Aorta (tissue), 5 donors: Measurements from ENCODE around the gene MARCHF3. TPM values are rescaled to one million over a fixed set of nuclear protein-coding genes. Genes with fewer than 3 reads are reported as not detected.
A peak's percentile ranks its signal among the peaks of the same experiment; 100 is the strongest.
"Not testable (repeated sequence)": the region's sequence is repeated elsewhere in the genome, so short reads cannot be mapped to it uniquely, and the experiment has no call there.

Source experiments
- ATAC-seq: fragments of 200-7000 bp; cut with Tn5 transposase; one replicate; pipeline ENCODE4 v1.9.1; 2022; ENCODE audit warnings: moderate library complexity; ENCODE audit not compliant: low FRiP score
- DNase-seq, 2 donors: peaks; one replicate each; pipeline ENCODE4 v3.0.0-alpha.2; 2020
- H3K27ac ChIP-seq, 2 donors: one replicate each; pipeline ENCODE4 v1.5.1; 2013; ENCODE audit warnings: low read length in 2 of 2, mild to moderate bottlenecking in 2 of 2, moderate library complexity in 2 of 2, control low read depth in 1 of 2, inconsistent platforms in 1 of 2, low read depth in 1 of 2
- H3K27me3 ChIP-seq, 2 donors: one replicate each; pipeline ENCODE4 v1.6.1; 2013; ENCODE audit warnings: control low read depth in 1 of 2, low read length in 1 of 2, mild to moderate bottlenecking in 1 of 2, moderate library complexity in 1 of 2; ENCODE audit not compliant: insufficient read depth in 2 of 2, control insufficient read depth in 1 of 2
- H3K36me3 ChIP-seq, 2 donors: one replicate each; pipeline ENCODE4 v1.6.1; 2013; ENCODE audit warnings: control low read depth in 1 of 2, low read length in 1 of 2, mild to moderate bottlenecking in 1 of 2; ENCODE audit not compliant: insufficient read depth in 2 of 2, control insufficient read depth in 1 of 2
- H3K4me1 ChIP-seq, 2 donors: one replicate each; pipeline ENCODE4 v1.6.1; 2013; ENCODE audit warnings: low read length in 2 of 2, control low read depth in 1 of 2, mild to moderate bottlenecking in 1 of 2, moderate library complexity in 1 of 2; ENCODE audit not compliant: insufficient read depth in 2 of 2, control insufficient read depth in 1 of 2
- H3K4me3 ChIP-seq, 2 donors: one replicate each; pipeline ENCODE4 v1.5.1; 2013; ENCODE audit warnings: low read length in 2 of 2, control low read depth in 1 of 2, mild to moderate bottlenecking in 1 of 2
- H3K9me3 ChIP-seq: one replicate; pipeline ENCODE4 v1.6.1; 2013; ENCODE audit warnings: mild to moderate bottlenecking, low read length; ENCODE audit not compliant: control insufficient read depth
- WGBS, 2 donors: extraction: QIAGEN DNeasy Blood & Tissue Kit; methylation state at CpG; one replicate each; pipeline ENCODE4 v1.1.7; 2013; 5-methylcytosine and 5-hydroxymethylcytosine counted together
- intact Hi-C, 2 donors: fragments of 100-400 bp; cut with DNase I; formaldehyde crosslinking; loops; one replicate each; pipeline versions ENCODE4 v1.14.2 to v1.15.0; 2022
- polyA plus RNA-seq, 2 donors: library from polyadenylated mRNA; stranded (reverse); fragments of 200-250 nt; gene quantifications; one replicate each; pipeline ENCODE4 v1.2.3, GENCODE V29; 2013
- total RNA-seq, 2 donors: library from RNA; stranded (reverse); fragmentation: NEBNext Ultra II Directional; extraction: Animal tissue kit (Norgen Biotek cat#: 25700); gene quantifications; one replicate each; pipeline ENCODE4 v1.2.1, GENCODE V29; 2021
- donor health status: healthy with polysubstance abuse.
- donor health status: Bipolar disorder and iron deficiency.
- donor health status: DM: no; HTN: no; CAD: no.
- donor health status: DM: no; HTN: no; CAD: no.
- donor health status: DM: yes; HTN: yes; CAD: no.

The MARCHF3 gene
- total and polyA plus RNA-seq, 4 donors, result 0.38 to 23.1 (median 11.0) TPM

DNA sequence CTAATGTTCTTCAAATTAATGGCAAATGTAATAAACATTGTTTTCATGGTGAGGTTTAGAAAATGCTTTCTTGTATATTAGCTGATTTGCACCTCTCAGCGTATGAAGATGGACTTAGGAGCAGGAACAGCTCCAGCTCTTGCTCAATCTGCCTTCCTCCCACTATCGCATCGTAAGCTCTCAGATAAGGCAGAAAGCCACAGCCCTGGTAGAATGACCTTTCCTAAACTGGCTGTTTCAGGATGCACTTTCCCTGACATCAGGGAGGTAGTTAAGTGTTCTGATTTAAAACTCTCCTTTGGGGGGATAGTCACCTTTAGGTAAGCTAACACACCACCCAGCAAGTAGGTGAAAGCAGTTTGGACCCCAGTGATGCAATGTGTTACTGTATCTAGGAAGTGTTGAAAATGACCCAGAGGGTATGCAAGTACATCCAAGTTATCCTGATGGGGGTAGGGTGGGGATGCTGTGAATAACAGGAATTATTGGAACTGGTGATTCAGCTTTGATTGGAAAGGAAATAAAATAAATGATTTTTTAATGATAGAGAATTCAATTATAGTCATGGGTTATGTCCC is 181.2 kb downstream of the MARCHF3 start:
- Histone ChIP-seq H3K4me1 (no peaks in the 10 kb centered on the region), H3K36me3 (no peaks in the 10 kb centered on the region), H3K4me3 (no peak overlapping the region), H3K27me3 (no peaks in the 10 kb centered on the region), H3K27ac (no peak overlapping the region), H3K9me3 (no peaks in the 10 kb centered on the region)
- ATAC-seq, result peak; percentile 56
- intact Hi-C loops, result no loop called here
- WGBS, 2 donors, result 82 to 93% methylated on average over 3 of the region's 3 CpGs
- DNase-seq, result no peak

DNA sequence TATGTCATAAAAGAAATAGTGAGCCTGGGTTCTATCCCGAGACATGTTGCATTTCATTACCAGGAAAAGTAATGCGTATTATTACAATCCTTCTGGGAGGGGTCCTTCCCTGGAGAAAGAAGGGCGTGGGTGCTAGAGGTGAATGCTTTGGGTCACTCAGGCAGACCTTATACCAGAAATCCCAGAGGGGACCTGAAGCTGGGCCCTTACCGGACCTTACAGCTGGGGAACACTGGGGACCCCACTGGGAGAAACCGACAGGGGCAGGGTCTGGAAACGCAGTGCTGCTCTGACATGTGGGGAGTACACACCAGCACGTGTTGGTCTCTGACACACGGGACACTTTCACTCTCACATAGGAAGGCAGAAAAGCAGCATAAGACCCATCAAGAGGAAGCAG is 182.1 kb downstream of the MARCHF3 start:
- Histone ChIP-seq H3K4me1 (no peaks in the 10 kb centered on the region), H3K27ac (no peak overlapping the region), H3K27me3 (no peaks in the 10 kb centered on the region), H3K36me3 (no peaks in the 10 kb centered on the region), H3K9me3 (no peaks in the 10 kb centered on the region), H3K4me3 (no peak overlapping the region)
- WGBS, 2 donors, result 81 to 88% methylated on average over 8 of the region's 8 CpGs
- intact Hi-C loops, result no loop called here
- ATAC-seq (peak; percentile 43), DNase-seq (no peak)

DNA sequence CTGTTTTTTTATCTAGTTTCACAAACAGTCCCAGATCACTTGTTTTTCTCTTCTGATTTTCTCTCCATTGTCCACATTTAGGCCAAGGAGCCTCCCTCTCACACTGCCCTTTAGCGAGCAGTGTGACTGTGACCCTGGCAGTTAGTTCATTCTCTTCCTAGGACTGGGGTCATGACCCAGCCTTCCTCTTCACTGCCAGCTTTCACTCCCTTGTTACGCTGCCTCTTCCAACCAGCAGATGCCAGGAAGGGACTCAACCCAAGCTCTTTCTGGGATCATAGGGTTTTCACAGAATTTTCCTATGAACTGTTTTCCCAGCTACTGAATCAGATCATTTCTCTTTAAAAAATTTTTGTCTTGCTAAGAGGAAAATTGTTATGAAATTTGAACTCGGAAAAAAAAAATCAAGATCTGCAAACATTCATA is 182.5 kb downstream of the MARCHF3 start:
- 32 to 58% methylated on average over 3 of the region's 3 CpGs for WGBS, 2 donors
- no peak overlapping the region for H3K4me3 ChIP-seq
- intact Hi-C loops, result no loop called here
- H3K27ac ChIP-seq, result no peak overlapping the region
- H3K36me3 ChIP-seq, result no peaks in the 10 kb centered on the region
- ATAC-seq (peak; percentile 63), DNase-seq (no peak)
- no peaks in the 10 kb centered on the region for H3K9me3 ChIP-seq
- no peaks in the 10 kb centered on the region for H3K27me3 ChIP-seq
- H3K4me1 ChIP-seq, result no peaks in the 10 kb centered on the region

DNA sequence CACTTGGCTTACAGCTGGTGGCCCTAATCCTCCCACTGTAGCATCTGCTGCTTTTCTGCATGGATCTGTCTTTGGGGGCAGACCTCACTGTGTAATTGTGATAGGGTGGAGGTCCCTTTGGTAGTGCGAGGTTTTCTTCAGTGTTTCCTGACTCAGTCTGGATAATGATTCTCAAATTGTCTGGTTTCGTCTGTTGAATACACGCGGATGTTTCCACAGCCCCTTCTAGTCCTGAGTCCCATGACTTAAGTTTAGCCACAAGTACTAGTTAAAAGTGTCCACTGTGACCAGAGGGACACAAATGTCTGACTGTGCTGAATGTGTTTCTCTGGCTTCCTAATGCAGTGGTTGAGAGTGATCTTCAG is 182.9 kb downstream of the MARCHF3 start:
- Histone ChIP-seq H3K36me3 (no peaks in the 10 kb centered on the region), H3K27ac (no peak overlapping the region), H3K4me3 (no peak overlapping the region), H3K9me3 (no peaks in the 10 kb centered on the region), H3K4me1 (no peaks in the 10 kb centered on the region), H3K27me3 (no peaks in the 10 kb centered on the region)
- peak; percentile 47 for ATAC-seq
- intact Hi-C loops, result no loop called here
- WGBS, 2 donors, result 50 to 71% methylated on average over 4 of the region's 4 CpGs
- no peak for DNase-seq

DNA sequence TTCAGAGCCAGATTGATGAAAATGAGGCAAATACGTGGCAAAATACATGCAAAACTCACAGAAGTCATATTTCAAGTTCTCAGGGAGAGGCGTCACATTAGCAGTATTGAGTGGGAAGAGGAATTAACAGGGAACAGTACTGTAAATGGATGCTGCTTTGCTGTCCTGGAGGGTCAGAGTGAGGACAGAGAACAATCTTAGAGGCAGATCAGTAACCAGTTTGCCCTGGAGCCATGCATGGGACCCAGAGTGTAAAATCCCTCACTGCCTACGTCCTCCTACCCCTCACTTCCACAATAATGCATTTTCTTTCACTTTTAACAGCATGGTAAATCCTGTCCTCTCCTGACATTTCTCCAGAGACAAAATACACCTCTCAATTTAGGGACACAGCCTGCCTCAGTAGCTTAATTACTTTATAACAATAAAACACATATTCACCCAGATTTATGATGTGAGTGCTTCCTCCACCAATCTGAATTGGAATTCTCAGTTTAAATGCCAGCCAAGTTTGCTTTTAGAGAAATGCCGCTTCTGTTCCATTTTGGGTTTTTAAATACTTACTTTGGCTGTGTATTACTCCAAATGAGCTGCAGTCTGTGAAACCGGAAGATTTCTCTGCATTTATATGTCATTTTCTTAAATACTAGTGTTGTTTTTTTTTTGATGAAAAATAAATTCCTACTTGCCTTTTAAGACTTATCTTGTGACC is 183.5 kb downstream of the MARCHF3 start:
- DNase-seq (no peak), ATAC-seq (no peak)
- intact Hi-C loops, result no loop called here
- H3K4me1 ChIP-seq, result no peaks in the 10 kb centered on the region
- H3K4me3 ChIP-seq, result no peak overlapping the region
- no peaks in the 10 kb centered on the region for H3K9me3 ChIP-seq
- H3K27ac ChIP-seq, result no peak overlapping the region
- WGBS, 2 donors, result 28 to 35% methylated on average over 5 of the region's 5 CpGs
- H3K27me3 ChIP-seq, result no peaks in the 10 kb centered on the region
- H3K36me3 ChIP-seq, result no peaks in the 10 kb centered on the region

DNA sequence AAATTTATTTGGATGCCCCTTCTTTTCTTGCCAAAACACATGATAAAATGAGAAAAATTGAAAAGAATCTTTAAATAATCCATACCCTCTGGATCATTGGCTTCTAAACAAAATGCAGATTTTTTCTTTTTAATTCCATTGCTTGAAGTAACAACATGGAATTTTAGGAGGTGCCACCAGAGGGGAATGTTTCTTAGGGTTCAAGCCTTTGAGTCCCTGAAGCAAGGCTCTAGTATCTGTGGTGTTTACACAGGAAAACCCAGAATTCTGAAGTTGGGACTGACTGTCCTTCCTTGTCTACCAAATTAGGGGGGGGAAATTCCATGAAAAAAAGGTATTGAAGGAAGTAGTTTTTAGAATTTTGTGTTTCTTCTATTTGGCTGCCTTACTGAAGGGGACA is 184.0 kb downstream of the MARCHF3 start:
- intact Hi-C loops, result no loop called here

DNA sequence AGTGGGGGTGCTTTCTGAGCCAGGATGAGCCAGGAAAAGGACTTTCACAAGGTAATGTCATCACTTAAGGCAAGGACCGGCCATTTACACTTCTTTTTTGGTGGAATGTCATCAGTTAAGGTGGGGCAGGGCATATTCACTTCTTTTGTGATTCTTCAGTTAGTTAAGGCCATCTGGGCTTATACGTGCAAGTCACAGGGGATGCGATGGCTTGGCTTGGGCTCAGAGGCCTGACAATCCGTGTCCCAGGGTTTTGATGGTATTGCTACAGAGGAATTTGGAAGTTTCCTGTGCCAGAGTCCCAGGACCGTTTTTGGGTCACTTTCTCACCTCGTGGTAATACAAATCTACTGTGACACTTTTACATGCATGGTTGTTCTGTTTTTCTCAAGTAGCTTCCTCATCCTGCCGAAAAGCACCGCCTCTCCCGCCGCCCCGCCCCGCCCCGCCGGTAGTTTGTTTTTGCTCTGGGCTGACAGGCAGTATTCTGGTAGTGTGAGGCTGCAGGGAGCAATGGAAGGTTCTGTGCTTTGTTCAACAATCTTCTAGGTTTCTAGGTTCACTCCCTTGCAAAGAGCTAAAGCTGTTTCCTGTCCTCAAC is 184.8 kb downstream of the MARCHF3 start:
- peak; percentile 56 for ATAC-seq
- intact Hi-C loops, H3K4me3 ChIP-seq, H3K27me3 ChIP-seq, H3K4me1 ChIP-seq, H3K36me3 ChIP-seq, H3K9me3 ChIP-seq, H3K27ac ChIP-seq: not testable (repeated sequence)
- 58 to 67% methylated on average over 14 of the region's 14 CpGs for WGBS, 2 donors
- peak; percentile 69 to 81 for DNase-seq

More for the DNA sequence above, 184.0 kb downstream of the MARCHF3 start:
- Histone ChIP-seq H3K36me3 (no peaks in the 10 kb centered on the region), H3K27ac (no peak overlapping the region), H3K9me3 (no peaks in the 10 kb centered on the region), H3K27me3 (no peaks in the 10 kb centered on the region), H3K4me3 (no peak overlapping the region), H3K4me1 (no peaks in the 10 kb centered on the region)
- DNase-seq (no peak), ATAC-seq (peak; percentile 59)

DNA sequence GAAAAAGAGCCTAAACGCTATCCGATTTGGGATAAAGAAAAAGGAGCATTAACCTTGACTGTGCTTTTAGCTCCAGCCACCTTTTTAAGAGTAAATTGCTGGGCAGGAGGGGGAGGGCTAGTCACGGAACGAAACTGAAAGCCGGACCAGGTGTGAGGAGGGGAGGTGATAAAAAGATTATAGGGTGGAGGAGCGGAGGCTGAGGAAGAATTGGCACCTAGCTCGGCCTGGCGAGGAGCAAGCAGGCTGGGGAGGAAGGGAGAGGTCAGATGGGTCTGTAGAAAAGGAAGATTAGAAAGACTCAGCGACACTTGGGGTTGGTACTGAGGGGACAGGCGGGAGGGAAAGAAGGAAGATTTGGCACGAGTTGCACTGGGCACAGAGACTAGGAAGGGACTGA is 187.0 kb downstream of the MARCHF3 start:
- H3K27ac ChIP-seq, H3K4me3 ChIP-seq, H3K36me3 ChIP-seq, H3K9me3 ChIP-seq, H3K27me3 ChIP-seq, ATAC-seq, DNase-seq, H3K4me1 ChIP-seq, intact Hi-C loops: not testable (repeated sequence)
- WGBS, 2 donors, result 91 to 92% methylated on average over 11 of the region's 11 CpGs

DNA sequence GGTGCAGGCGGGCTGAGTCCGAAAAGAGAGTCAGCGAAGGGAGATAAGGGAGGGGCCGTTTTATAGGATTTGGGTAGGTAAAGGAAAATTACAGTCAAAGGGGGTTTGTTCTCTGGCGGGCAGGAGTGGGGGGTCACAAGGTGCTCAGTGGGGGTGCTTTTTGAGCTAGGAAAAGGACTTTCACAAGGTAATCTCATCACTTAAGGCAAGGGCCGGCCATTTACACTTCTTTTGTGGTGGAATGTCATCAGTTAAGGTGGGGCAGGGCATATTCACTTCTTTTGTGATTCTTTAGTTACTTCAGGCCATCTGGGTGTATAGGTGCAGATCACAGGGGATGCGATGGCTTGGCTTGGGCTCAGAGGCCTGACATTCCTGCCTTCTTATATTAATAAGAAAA is 191.0 kb downstream of the MARCHF3 start:
- not testable (repeated sequence) for H3K27ac ChIP-seq, DNase-seq, H3K9me3 ChIP-seq, H3K4me3 ChIP-seq, H3K36me3 ChIP-seq, H3K4me1 ChIP-seq, ATAC-seq, H3K27me3 ChIP-seq
- WGBS, 2 donors, result 85 to 90% methylated on average over 7 of the region's 7 CpGs
- intact Hi-C loops, result loop anchor here (5.0 kb wide), 2 partner anchors 473 to 653 kb away; no protein-coding TSS in a partner anchor
